ENCODE data around the gene NR2C2.

GRCh38 chr3:14962762-14963161 lies 15.4 kb downstream of the NR2C2 start:
- TF ChIP-seq EP300 (IDR thresholded peaks at IDR 0.05; ENCODE audit: low read depth) (no peak), CTCF (IDR thresholded peaks at IDR 0.05) (no peak), POLR2A (IDR thresholded peaks at IDR 0.05) (no peak)

All from transverse colon (tissue), 3 donors.